Parathyroid adenoma (tissue), 2 donors: Measurements from ENCODE around the gene ADCY2.

Experiments
- H2AFZ ChIP-seq: fragments of 300-600 bp; sonication (generic); one replicate; pipeline ENCODE4 v1.7.0; 2017; ENCODE audit warnings: antibody characterized with exemption, mild to moderate bottlenecking
- H3K27ac ChIP-seq: fragments of 300-600 bp; sonication (generic); one replicate; pipeline ENCODE4 v1.7.0; 2017
- H3K27me3 ChIP-seq: fragments of 300-600 bp; sonication (generic); one replicate; pipeline ENCODE4 v1.7.0; 2017; ENCODE audit warnings: low read length; ENCODE audit not compliant: control insufficient read depth, insufficient read depth
- H3K36me3 ChIP-seq: fragments of 300-600 bp; sonication (generic); one replicate; pipeline ENCODE4 v1.7.0; 2017; ENCODE audit warnings: low read length; ENCODE audit not compliant: control insufficient read depth, insufficient read depth
- H3K4me1 ChIP-seq: fragments of 300-600 bp; sonication (generic); one replicate; pipeline ENCODE4 v1.7.0; 2017; ENCODE audit warnings: control low read depth
- H3K4me2 ChIP-seq: fragments of 300-600 bp; sonication (generic); one replicate; pipeline ENCODE4 v1.7.0; 2017; ENCODE audit warnings: low read length
- H3K4me3 ChIP-seq: fragments of 300-600 bp; sonication (generic); one replicate; pipeline ENCODE4 v1.7.0; 2017; ENCODE audit warnings: low read depth, low read length
- H3K79me2 ChIP-seq: fragments of 300-600 bp; sonication (generic); one replicate; pipeline ENCODE4 v1.7.0; 2017; ENCODE audit warnings: control low read depth
- H3K9ac ChIP-seq: fragments of 300-600 bp; sonication (generic); one replicate; pipeline ENCODE4 v1.7.0; 2017; ENCODE audit warnings: mild to moderate bottlenecking
- H3K9me3 ChIP-seq: fragments of 300-600 bp; sonication (generic); one replicate; pipeline ENCODE4 v1.7.0; 2017; ENCODE audit warnings: low read length; ENCODE audit not compliant: control insufficient read depth
- TF ChIP-seq, protein P1 (sequence below): fragments of 300-600 bp; sonication (generic); IDR thresholded peaks from one replicate; pipeline ENCODE4 v1.7.0; 2017; ENCODE audit warnings: antibody characterized with exemption, mild to moderate bottlenecking
- donor health status: primary hyperparathyroidism.

Gene ADCY2

GRCh38 chr5:7754997-7755596 lies 359.2 kb downstream of the ADCY2 start:
- Histone ChIP-seq H3K36me3 (no peaks in the 10 kb centered on the region), H3K9ac (no peak overlapping the region), H3K27ac (no peak overlapping the region), H3K4me3 (no peak overlapping the region), H3K27me3 (no peaks in the 10 kb centered on the region), H2AFZ (no peak overlapping the region), H3K4me1 (no peaks in the 10 kb centered on the region), H3K4me2 (no peak overlapping the region), H3K79me2 (no peaks in the 10 kb centered on the region), H3K9me3 (no peaks in the 10 kb centered on the region)
- TF ChIP-seq, protein P1, sequence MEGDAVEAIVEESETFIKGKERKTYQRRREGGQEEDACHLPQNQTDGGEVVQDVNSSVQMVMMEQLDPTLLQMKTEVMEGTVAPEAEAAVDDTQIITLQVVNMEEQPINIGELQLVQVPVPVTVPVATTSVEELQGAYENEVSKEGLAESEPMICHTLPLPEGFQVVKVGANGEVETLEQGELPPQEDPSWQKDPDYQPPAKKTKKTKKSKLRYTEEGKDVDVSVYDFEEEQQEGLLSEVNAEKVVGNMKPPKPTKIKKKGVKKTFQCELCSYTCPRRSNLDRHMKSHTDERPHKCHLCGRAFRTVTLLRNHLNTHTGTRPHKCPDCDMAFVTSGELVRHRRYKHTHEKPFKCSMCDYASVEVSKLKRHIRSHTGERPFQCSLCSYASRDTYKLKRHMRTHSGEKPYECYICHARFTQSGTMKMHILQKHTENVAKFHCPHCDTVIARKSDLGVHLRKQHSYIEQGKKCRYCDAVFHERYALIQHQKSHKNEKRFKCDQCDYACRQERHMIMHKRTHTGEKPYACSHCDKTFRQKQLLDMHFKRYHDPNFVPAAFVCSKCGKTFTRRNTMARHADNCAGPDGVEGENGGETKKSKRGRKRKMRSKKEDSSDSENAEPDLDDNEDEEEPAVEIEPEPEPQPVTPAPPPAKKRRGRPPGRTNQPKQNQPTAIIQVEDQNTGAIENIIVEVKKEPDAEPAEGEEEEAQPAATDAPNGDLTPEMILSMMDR, result peak; percentile 73

DNA sequence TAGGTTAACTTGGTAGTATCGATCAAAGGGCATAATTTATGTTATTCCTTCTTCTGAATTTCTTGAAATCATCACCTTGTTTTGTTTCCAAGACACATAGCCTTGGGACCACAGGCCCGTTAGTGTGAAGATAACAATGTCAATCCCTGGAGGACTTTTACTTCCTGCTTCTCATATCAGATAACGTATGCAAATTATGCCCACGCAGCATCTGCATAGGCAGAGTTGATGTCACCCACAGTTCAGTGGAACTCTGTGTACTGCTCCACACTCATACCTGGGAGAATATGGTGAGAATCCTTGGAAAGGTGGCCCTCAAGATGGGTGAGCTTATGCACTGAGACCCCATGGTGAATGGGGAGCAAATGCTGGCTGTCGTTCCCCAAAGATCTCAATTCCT lies 360.0 kb downstream of the ADCY2 start:
- Histone ChIP-seq H3K4me2 (no peak overlapping the region), H3K4me1 (no peaks in the 10 kb centered on the region), H3K36me3 (no peaks in the 10 kb centered on the region), H3K9ac (no peak overlapping the region), H2AFZ (no peak overlapping the region), H3K9me3 (no peaks in the 10 kb centered on the region), H3K4me3 (no peak overlapping the region), H3K27me3 (no peaks in the 10 kb centered on the region), H3K79me2 (no peaks in the 10 kb centered on the region), H3K27ac (no peak overlapping the region)
- TF ChIP-seq, protein P1, result no peak

GRCh38 chr5:7756453-7756852 lies 360.5 kb downstream of the ADCY2 start:
- Histone ChIP-seq H3K27ac (no peak overlapping the region), H3K9me3 (no peaks in the 10 kb centered on the region), H3K4me2 (no peak overlapping the region), H2AFZ (no peak overlapping the region), H3K4me1 (no peaks in the 10 kb centered on the region), H3K36me3 (no peaks in the 10 kb centered on the region), H3K79me2 (no peaks in the 10 kb centered on the region), H3K9ac (no peak overlapping the region), H3K27me3 (no peaks in the 10 kb centered on the region), H3K4me3 (no peak overlapping the region)
- TF ChIP-seq, protein P1, result no peak

DNA sequence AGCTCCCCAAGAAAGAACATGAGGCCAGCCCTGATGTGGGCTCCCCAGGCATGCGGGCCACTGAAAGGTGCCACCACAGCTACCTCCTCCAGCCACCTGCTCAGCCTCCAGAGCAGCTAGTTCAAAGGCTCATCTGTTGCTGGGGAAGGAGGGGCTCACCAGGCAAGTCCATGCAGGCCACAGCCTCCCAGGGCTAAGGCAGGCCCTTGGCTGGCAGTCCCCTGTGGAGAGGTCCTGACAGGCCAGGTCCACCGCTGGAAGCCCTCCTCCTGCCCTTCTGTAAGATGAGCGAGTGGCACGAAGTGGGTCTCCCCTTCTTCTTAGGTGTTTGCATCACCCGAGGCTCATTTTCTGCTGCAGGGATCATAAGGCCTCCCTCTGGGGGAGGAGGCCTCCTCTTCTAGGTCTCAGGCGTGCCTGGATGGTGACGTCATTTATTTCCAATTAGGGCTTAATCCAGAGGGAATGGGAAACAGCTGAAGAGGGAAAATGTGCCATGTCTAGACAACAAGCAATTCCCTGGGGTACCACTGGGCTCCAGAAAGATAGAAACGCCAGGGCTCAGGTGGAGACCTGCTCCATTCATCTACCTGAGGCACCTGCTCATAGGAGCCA lies 363.4 kb downstream of the ADCY2 start:
- peaks cover 4% of the 10 kb centered on the region for H3K4me1 ChIP-seq
- no peaks in the 10 kb centered on the region for H3K79me2 ChIP-seq
- no peaks in the 10 kb centered on the region for H3K27me3 ChIP-seq
- TF ChIP-seq, protein P1, result no peak
- no peak overlapping the region for H3K9ac ChIP-seq
- no peak overlapping the region for H3K4me3 ChIP-seq
- H3K27ac ChIP-seq, result no peak overlapping the region
- no peak overlapping the region for H3K4me2 ChIP-seq
- H2AFZ ChIP-seq, result no peak overlapping the region
- H3K36me3 ChIP-seq, result no peaks in the 10 kb centered on the region
- H3K9me3 ChIP-seq, result no peaks in the 10 kb centered on the region
